Measurements from ENCODE around the gene NSG2. TPM values are rescaled to one million over a fixed set of nuclear protein-coding genes. Genes with fewer than 3 reads are reported as not detected.

The NSG2 gene
- total RNA-seq, 1 donor from 2014 or later = under 0.01 TPM

GRCh38 chr5:174155706-174156105, 110.2 kb downstream of the NSG2 start:
- no peaks in the 10 kb centered on the region for H3K4me1 ChIP-seq (ENCODE audit: control insufficient read depth in 3 of 3, insufficient read depth in 3 of 3, low read length in 3 of 3)
- H3K9me3 ChIP-seq (ENCODE audit: control insufficient read depth in 3 of 3, low read length in 3 of 3) = no peaks in the 10 kb centered on the region
- H3K4me3 ChIP-seq (ENCODE audit: low read length in 3 of 3) = no peak overlapping the region
- H3K27ac ChIP-seq (ENCODE audit: low read depth, low read length) = no peak overlapping the region
- H3K36me3 ChIP-seq (ENCODE audit: control insufficient read depth in 3 of 3, insufficient read depth in 3 of 3, low read length in 3 of 3) = no peaks in the 10 kb centered on the region
- peaks cover 0 to 2% (median 0%) of the 10 kb centered on the region in 3 donors for H3K27me3 ChIP-seq (ENCODE audit: control insufficient read depth in 3 of 3, insufficient read depth in 3 of 3, low read length in 3 of 3)
- no peak overlapping the region for H3K9ac ChIP-seq (ENCODE audit: low read depth in 1 of 3, low read length in 3 of 3)

- Histone ChIP-seq H3K9ac (ENCODE audit: low read depth in 1 of 3, low read length in 3 of 3) (no peak overlapping the region), H3K4me3 (ENCODE audit: low read length in 3 of 3) (no peak overlapping the region), H3K4me1 (ENCODE audit: control insufficient read depth in 3 of 3, insufficient read depth in 3 of 3, low read length in 3 of 3) (no peaks in the 10 kb centered on the region), H3K27ac (ENCODE audit: low read depth, low read length) (no peak overlapping the region), H3K27me3 (ENCODE audit: control insufficient read depth in 3 of 3, insufficient read depth in 3 of 3, low read length in 3 of 3) (peaks cover 0 to 2% (median 0%) of the 10 kb centered on the region in 3 donors), H3K36me3 (ENCODE audit: control insufficient read depth in 3 of 3, insufficient read depth in 3 of 3, low read length in 3 of 3) (no peaks in the 10 kb centered on the region), H3K9me3 (ENCODE audit: control insufficient read depth in 3 of 3, low read length in 3 of 3) (no peaks in the 10 kb centered on the region)
These were observed 111.5 kb downstream of the NSG2 start for GRCh38 chr5:174157048-174157447.

Other genes starting within 250 kb of the NSG2 start
- gene CPEB4, start 157.4 kb upstream of the NSG2 start, total RNA-seq = 32.4 TPM
- not detected for gene C5orf47, start 56.5 kb upstream of the NSG2 start, total RNA-seq

Data from skeletal muscle tissue (tissue), 4 donors.